H1 (cell line): ENCODE data around the gene MPP2. TPM values are rescaled to one million over a fixed set of nuclear protein-coding genes. Genes with fewer than 3 reads are reported as not detected.

ENCODE experiments used
- ASH2L ChIP-seq: fragments of 200-600, 300-600 bp; sonication (generic); IDR thresholded peaks from one replicate; pipeline ENCODE4 v1.7.1; 2017; ENCODE audit warnings: low read length
- BRCA1 ChIP-seq: IDR thresholded peaks from 2 replicates; pipeline ENCODE4 v1.6.1; 2012; ENCODE audit warnings: low read depth, low read length, improper control_type of control experiment
- CHD2 ChIP-seq: IDR thresholded peaks from 2 replicates; pipeline ENCODE4 v1.6.1; 2012; ENCODE audit warnings: low read length, improper control_type of control experiment
- EGR1 ChIP-seq: IDR thresholded peaks from 2 replicates; pipeline ENCODE4 v1.6.1; 2011; ENCODE audit warnings: low read depth, low read length, borderline replicate concordance
- JUN ChIP-seq: IDR thresholded peaks from 2 replicates; pipeline ENCODE4 v1.6.1; 2011; ENCODE audit warnings: low read depth, mild to moderate bottlenecking, improper control_type of control experiment, low read length
- KDM4A ChIP-seq: IDR thresholded peaks from one replicate; pipeline ENCODE4 v1.7.1; 2012; ENCODE audit warnings: low read depth, mild to moderate bottlenecking, moderate library complexity, low read length, inconsistent platforms; ENCODE audit not compliant: severe bottlenecking
- NANOG ChIP-seq: IDR thresholded peaks from 2 replicates; pipeline ENCODE4 v1.6.1; 2011; ENCODE audit warnings: low read length, low read depth, mild to moderate bottlenecking, inconsistent platforms; ENCODE audit not compliant: insufficient read depth, poor library complexity, severe bottlenecking
- PHF8 ChIP-seq: fragments of 200-600 bp; sonication (generic); conservative IDR thresholded peaks from 2 replicates; pipeline ENCODE4 v1.7.1; 2012; ENCODE audit warnings: low read depth, mild to moderate bottlenecking, inconsistent platforms, low read length, moderate library complexity
- POLR2A ChIP-seq, 2 experiments: IDR thresholded peaks; 1 replicate in 1 of 2; 2 replicates in 1 of 2; pipeline ENCODE4 v1.6.1; 2011; ENCODE audit warnings: low read depth in 2 of 2, low read length in 2 of 2, mild to moderate bottlenecking in 2 of 2; ENCODE audit errors: control extremely low read depth in 1 of 2
- RBBP5 ChIP-seq: IDR thresholded peaks from 2 replicates; pipeline ENCODE4 v1.7.1; 2012; ENCODE audit warnings: low read depth, mild to moderate bottlenecking, inconsistent platforms, low read length, moderate library complexity, borderline replicate concordance
- RFX5 ChIP-seq: IDR thresholded peaks from 2 replicates; pipeline ENCODE4 v1.6.1; 2011; ENCODE audit warnings: low read depth, low read length, improper control_type of control experiment, borderline replicate concordance
- TAF1 ChIP-seq: IDR thresholded peaks from 2 replicates; pipeline ENCODE4 v1.6.1; 2011; ENCODE audit warnings: mild to moderate bottlenecking, low read depth, low read length
- TEAD4 ChIP-seq: IDR thresholded peaks from 2 replicates; pipeline ENCODE4 v1.6.1; 2012; ENCODE audit warnings: low read depth, low read length, inconsistent platforms, mixed read lengths
- polyA plus RNA-seq, 7 experiments: library from polyadenylated mRNA; depleted of rRNA in 3 of 7; stranded (reverse) in 5 of 7; unstranded in 2 of 7; fragments of >200 nt in 5 of 7; fragments of 200-250 nt in 2 of 7; gene quantifications; 1 replicate in 5 of 7; 2 replicates in 1 of 7; 4 replicates in 1 of 7; pipeline versions ENCODE4 v1.2.1 to v1.2.3, GENCODE V29; 2011 to 2013; ENCODE audit warnings: missing spikeins in 2 of 7, mixed read lengths in 2 of 7
- total RNA-seq: library from RNA; stranded (reverse); fragmentation: NEBNext Ultra II Directional; extraction: Animal tissue kit (Norgen Biotek cat#: 25700); gene quantifications from 2 replicates; pipeline ENCODE4 v1.2.1, GENCODE V29; 2021
- TF ChIP-seq, protein P1 (sequence below): IDR thresholded peaks from 2 replicates; pipeline ENCODE4 v1.6.1; 2012; ENCODE audit warnings: low read length, inconsistent platforms
- TF ChIP-seq, protein P2 (sequence below): IDR thresholded peaks from 2 replicates; pipeline ENCODE4 v1.6.1; 2012; ENCODE audit warnings: inconsistent platforms
- TF ChIP-seq, protein P3 (sequence below), 3 experiments: IDR thresholded peaks; 1 replicate in 2 of 3; 2 replicates in 1 of 3; pipeline versions ENCODE4 v1.5.1 to v1.6.1; 2011; ENCODE audit warnings: low read length in 3 of 3, mild to moderate bottlenecking in 3 of 3, inconsistent platforms in 2 of 3, low read depth in 1 of 3, moderate library complexity in 1 of 3; ENCODE audit not compliant: insufficient read depth in 1 of 3; ENCODE audit errors: control extremely low read depth in 1 of 3

The MPP2 gene
- total and polyA plus RNA-seq, 2 of the 8 experiments (the other 6 are each of a cell fraction or from before 2014, with no cell fraction given): 30.9 to 34.1 TPM

DNA sequence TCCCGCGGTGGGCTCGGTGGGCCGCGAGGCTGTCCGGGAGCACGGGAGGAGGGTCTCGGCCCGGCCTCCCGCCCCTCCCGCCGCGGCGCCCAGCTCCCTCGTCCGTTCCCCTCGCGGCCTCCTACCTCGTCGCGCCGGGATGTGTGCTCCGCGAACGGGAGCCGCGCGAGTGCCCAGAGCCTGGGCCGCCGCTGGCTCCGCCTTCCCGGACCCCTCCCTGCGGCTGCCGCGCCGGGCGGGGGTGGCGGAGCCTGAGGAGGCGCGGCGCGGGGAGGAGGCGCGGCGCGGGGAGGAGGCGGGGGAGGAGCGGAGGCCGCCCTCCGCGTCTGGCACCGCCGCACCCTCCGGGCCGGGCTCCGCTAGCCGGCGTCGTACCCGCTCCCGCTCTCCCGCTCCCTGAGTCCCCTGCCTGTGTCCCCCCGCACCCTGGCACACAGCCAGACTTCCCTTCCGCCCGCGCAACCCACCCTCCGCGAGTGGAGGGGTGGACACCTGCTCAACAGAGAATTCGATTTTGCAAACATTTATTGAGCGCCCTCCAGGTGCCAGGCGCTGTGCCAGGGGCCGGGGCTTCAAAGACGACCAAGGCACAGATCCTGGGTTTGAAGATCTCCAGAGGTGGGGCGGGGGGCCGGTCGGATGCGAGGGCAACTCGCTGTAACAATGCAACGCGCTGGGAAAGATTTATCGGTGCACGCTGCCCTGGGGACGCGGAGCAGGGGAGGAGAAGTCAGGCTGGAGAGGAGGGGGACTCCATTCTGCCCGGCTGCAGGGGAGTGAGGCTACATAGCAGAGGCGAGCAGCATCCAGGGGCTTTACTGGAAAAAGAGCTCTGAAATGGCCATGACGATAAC, 74.1 kb downstream of the MPP2 start, which contains the start of gene MPP3 (continued):
- TF ChIP-seq, protein P1, sequence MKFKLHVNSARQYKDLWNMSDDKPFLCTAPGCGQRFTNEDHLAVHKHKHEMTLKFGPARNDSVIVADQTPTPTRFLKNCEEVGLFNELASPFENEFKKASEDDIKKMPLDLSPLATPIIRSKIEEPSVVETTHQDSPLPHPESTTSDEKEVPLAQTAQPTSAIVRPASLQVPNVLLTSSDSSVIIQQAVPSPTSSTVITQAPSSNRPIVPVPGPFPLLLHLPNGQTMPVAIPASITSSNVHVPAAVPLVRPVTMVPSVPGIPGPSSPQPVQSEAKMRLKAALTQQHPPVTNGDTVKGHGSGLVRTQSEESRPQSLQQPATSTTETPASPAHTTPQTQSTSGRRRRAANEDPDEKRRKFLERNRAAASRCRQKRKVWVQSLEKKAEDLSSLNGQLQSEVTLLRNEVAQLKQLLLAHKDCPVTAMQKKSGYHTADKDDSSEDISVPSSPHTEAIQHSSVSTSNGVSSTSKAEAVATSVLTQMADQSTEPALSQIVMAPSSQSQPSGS: no peak
- TF ChIP-seq POLR2A (IDR thresholded peaks at IDR 0.05; ENCODE audit: control extremely low read depth in 1 of 2, low read depth in 2 of 2, low read length in 2 of 2) (no peak), TAF1 (0 out of 2 replicates have a peak, but pooled peaks have one; percentile 40), ASH2L (peak; percentile 36), EGR1 (no peak), RBBP5 (no peak), CHD2 (no peak), TEAD4 (no peak), RFX5 (no peak), NANOG (no peak), BRCA1 (no peak), JUN (no peak), KDM4A (peak; percentile 80), PHF8 (0 out of 2 replicates have a peak, but pooled peaks have one; percentile 52)
- TF ChIP-seq, protein P2, sequence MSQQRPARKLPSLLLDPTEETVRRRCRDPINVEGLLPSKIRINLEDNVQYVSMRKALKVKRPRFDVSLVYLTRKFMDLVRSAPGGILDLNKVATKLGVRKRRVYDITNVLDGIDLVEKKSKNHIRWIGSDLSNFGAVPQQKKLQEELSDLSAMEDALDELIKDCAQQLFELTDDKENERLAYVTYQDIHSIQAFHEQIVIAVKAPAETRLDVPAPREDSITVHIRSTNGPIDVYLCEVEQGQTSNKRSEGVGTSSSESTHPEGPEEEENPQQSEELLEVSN: peak; percentile 70
- TF ChIP-seq, protein P3, sequence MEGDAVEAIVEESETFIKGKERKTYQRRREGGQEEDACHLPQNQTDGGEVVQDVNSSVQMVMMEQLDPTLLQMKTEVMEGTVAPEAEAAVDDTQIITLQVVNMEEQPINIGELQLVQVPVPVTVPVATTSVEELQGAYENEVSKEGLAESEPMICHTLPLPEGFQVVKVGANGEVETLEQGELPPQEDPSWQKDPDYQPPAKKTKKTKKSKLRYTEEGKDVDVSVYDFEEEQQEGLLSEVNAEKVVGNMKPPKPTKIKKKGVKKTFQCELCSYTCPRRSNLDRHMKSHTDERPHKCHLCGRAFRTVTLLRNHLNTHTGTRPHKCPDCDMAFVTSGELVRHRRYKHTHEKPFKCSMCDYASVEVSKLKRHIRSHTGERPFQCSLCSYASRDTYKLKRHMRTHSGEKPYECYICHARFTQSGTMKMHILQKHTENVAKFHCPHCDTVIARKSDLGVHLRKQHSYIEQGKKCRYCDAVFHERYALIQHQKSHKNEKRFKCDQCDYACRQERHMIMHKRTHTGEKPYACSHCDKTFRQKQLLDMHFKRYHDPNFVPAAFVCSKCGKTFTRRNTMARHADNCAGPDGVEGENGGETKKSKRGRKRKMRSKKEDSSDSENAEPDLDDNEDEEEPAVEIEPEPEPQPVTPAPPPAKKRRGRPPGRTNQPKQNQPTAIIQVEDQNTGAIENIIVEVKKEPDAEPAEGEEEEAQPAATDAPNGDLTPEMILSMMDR (IDR thresholded peaks at IDR 0.05; ENCODE audit: control extremely low read depth in 1 of 3, insufficient read depth in 1 of 3, low read depth in 1 of 3, low read length in 3 of 3): no peak
